ENCODE results near the gene TM9SF4. TPM values are rescaled to one million over a fixed set of nuclear protein-coding genes. Genes with fewer than 3 reads are reported as not detected.

Gene TM9SF4
- polyA plus RNA-seq, 1 experiment: 101 TPM

DNA sequence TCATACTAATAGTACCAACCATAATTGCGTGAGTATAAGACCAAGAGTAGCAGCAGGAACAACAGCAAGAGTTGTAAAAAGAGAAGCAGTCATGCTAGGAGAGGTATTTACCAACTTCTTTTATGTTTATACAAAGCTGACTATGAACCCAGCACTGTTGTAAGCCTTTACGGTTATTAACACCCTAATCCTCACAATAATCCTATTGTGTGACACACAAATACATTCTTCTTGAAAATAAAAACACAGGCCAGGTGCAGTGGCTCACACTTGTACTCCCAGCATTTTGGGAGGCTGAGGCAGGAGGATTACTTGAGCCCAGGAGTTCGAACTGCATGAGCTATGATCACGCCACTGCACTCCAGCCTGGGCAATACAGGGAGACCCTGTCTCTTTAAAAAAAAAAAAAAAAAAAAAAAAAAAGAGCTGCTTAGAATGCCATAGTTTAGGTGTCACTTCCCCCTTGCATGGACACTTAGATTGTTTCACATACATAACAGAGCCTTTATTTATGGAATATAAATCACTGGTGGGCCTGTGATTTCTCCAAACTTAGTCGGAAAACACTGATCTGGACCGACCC lies 37.3 kb upstream of the TM9SF4 start:
- POLR2A ChIA-PET: no interaction called here

DNA sequence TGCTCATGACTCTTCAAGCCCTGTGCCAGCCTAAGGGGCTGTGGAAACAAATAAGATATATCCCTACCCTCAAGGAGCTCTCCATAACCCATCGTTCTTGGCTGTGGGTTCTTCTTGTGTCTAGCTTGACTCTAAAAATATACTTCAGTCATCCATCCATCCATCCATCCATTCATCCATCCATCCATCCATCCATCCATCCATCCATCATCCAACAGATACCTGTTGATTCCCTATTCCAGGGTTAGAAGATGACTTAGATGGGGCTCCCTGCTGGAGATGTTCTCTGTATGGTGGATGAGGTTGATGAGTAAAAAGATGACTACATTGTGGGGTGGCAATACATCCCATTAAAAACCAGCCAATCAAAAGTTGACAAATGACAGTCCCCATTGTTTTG lies 34.0 kb upstream of the TM9SF4 start:
- H3K4me3 ChIP-seq (ENCODE audit: low read depth, low read length): no peak overlapping the region
- no peak for DNase-seq (ENCODE audit: low read depth)
- TF ChIP-seq, protein P1, sequence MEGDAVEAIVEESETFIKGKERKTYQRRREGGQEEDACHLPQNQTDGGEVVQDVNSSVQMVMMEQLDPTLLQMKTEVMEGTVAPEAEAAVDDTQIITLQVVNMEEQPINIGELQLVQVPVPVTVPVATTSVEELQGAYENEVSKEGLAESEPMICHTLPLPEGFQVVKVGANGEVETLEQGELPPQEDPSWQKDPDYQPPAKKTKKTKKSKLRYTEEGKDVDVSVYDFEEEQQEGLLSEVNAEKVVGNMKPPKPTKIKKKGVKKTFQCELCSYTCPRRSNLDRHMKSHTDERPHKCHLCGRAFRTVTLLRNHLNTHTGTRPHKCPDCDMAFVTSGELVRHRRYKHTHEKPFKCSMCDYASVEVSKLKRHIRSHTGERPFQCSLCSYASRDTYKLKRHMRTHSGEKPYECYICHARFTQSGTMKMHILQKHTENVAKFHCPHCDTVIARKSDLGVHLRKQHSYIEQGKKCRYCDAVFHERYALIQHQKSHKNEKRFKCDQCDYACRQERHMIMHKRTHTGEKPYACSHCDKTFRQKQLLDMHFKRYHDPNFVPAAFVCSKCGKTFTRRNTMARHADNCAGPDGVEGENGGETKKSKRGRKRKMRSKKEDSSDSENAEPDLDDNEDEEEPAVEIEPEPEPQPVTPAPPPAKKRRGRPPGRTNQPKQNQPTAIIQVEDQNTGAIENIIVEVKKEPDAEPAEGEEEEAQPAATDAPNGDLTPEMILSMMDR (IDR thresholded peaks at IDR 0.05; ENCODE audit: insufficient read depth, low read depth, low read length): no peak
- H3K27me3 ChIP-seq (ENCODE audit: control insufficient read depth, insufficient read depth, low read length): peaks cover 7% of the 10 kb centered on the region
- H3K36me3 ChIP-seq (ENCODE audit: control insufficient read depth, insufficient read depth, low read length): no peaks in the 10 kb centered on the region
- ChIA-PET CTCF (interaction anchor here (1.6 to 2.2 kb wide), 2 partner anchors 16 to 252 kb away, joined by 5 to 9 read pairs; no protein-coding TSS in a partner anchor), POLR2A (no interaction called here)

More for the DNA sequence above, 37.3 kb upstream of the TM9SF4 start:
- TF ChIP-seq, protein P1 (IDR thresholded peaks at IDR 0.05; ENCODE audit: insufficient read depth, low read depth, low read length): no peak
- no peak for DNase-seq (ENCODE audit: low read depth)
- Histone ChIP-seq H3K4me3 (ENCODE audit: low read depth, low read length) (no peak overlapping the region), H3K36me3 (ENCODE audit: control insufficient read depth, insufficient read depth, low read length) (no peaks in the 10 kb centered on the region), H3K27me3 (ENCODE audit: control insufficient read depth, insufficient read depth, low read length) (peaks cover 5% of the 10 kb centered on the region; the same call in 1 of the 2 replicates)
- CTCF ChIA-PET: interaction anchor here (0.6 to 1.3 kb wide), 3 partner anchors 10 to 437 kb away, joined by 3 to 4 read pairs (median 3); no protein-coding TSS in a partner anchor

DNA sequence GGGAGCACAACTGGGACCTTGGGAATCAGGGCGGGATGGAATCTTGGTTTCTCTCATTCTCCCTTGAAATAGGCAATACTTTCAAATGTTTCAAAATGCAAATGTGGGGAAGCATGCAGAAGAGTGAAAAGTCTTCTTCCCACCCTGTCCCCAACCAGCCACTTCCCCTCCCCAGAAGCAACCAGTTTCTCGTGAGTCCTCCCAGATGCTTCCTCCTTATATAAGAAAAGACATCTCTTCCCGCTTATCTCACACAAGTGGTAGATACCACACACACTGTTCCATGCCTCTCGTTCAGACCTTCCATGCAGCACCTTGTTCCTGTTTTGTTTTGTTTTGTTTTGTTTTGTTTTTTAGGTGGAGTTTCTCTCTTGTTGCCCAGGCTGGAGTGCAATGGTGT lies 32.3 kb upstream of the TM9SF4 start:
- peaks cover 15% of the 10 kb centered on the region for H3K27me3 ChIP-seq (ENCODE audit: control insufficient read depth, insufficient read depth, low read length)
- H3K4me3 ChIP-seq (ENCODE audit: low read depth, low read length): no peak overlapping the region
- TF ChIP-seq, protein P1 (IDR thresholded peaks at IDR 0.05; ENCODE audit: insufficient read depth, low read depth, low read length): no peak
- no peaks in the 10 kb centered on the region for H3K36me3 ChIP-seq (ENCODE audit: control insufficient read depth, insufficient read depth, low read length)
- ChIA-PET POLR2A (no interaction called here), CTCF (no interaction called here)
- DNase-seq (ENCODE audit: low read depth): no peak

DNA sequence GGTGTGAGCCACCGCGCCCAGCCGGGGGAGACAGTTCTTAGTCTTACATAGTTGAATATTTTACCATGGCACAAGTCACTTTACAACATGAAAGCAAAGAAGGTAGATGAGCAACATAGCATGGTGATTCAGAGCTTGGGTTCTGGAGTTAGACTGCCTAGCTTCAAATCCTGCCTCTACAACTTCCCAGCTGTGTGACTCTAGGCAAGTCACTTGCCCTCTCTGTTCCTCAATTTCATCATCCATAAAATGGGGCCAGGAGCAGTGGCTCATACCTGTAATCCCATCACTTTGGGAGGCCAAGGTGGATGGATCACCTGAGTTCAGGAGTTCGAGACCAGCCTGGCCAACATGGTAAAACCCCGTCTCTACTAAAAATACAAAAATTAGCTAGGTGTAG lies 31.2 kb upstream of the TM9SF4 start:
- ChIA-PET POLR2A (no interaction called here), CTCF (interaction anchor here (0.9 to 2.6 kb wide), 2 partner anchors 10 to 13 kb away, joined by 3 to 13 read pairs; no protein-coding TSS in a partner anchor)
- TF ChIP-seq, protein P1 (IDR thresholded peaks at IDR 0.05; ENCODE audit: insufficient read depth, low read depth, low read length): no peak
- no peaks in the 10 kb centered on the region for H3K36me3 ChIP-seq (ENCODE audit: control insufficient read depth, insufficient read depth, low read length)
- H3K4me3 ChIP-seq (ENCODE audit: low read depth, low read length): no peak overlapping the region
- peaks cover 15% of the 10 kb centered on the region for H3K27me3 ChIP-seq (ENCODE audit: control insufficient read depth, insufficient read depth, low read length)
- DNase-seq (ENCODE audit: low read depth): no peak

DNA sequence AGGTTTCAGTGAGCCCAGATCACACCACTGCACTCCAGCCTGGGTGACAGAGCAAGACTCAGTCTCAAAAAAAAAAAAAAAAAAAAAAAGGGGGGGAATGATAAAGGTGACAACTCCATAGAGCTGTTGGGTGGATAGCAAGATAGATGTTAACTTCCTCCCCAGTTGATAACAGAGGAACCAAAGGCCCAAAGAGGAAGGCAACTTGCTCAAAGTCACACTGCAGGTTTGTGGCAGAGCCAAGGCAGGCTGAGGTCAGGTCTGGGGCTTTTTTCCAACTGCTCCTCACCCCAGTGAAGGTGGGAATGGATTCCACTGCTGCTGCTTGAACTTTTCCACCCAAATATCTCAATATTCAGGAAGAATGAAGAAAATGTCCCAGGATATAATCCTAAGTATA lies 30.7 kb upstream of the TM9SF4 start:
- Histone ChIP-seq H3K36me3 (ENCODE audit: control insufficient read depth, insufficient read depth, low read length) (no peaks in the 10 kb centered on the region), H3K4me3 (ENCODE audit: low read depth, low read length) (no peak overlapping the region), H3K27me3 (ENCODE audit: control insufficient read depth, insufficient read depth, low read length) (peaks cover 17% of the 10 kb centered on the region)
- DNase-seq (ENCODE audit: low read depth): no peak
- ChIA-PET POLR2A (no interaction called here), CTCF (interaction anchor here (0.9 to 2.6 kb wide), 3 partner anchors 10 to 48 kb away, joined by 3 to 13 read pairs (median 9); no protein-coding TSS in a partner anchor)
- TF ChIP-seq, protein P1 (IDR thresholded peaks at IDR 0.05; ENCODE audit: insufficient read depth, low read depth, low read length): no peak

All from BJ (cell line).